Right lobe of liver (tissue), 4 donors: Measurements from ENCODE around the gene SUPT6H.

ENCODE experiments used
- POLR2A ChIP-seq: fragments of 450-650 bp; IDR thresholded peaks from one replicate; pipeline ENCODE4 v1.6.1; 2017; ENCODE audit warnings: antibody characterized with exemption, mild to moderate bottlenecking
- TF ChIP-seq, protein P1 (sequence below), 4 donors: fragments of 200-600 bp in 3 of 4; fragments of 450-650 bp in 1 of 4; IDR thresholded peaks; one replicate each; pipeline versions ENCODE4 v1.5.1 to v1.8.0; 2016 to 2022; ENCODE audit warnings: antibody characterized with exemption in 4 of 4, mild to moderate bottlenecking in 2 of 4
- donor health status: DM: no; HTN: no; CAD: no.
- donor health status: DM: no; HTN: no; CAD: no.
- donor health status: DM: no; HTN: yes; CAD: no.

DNA sequence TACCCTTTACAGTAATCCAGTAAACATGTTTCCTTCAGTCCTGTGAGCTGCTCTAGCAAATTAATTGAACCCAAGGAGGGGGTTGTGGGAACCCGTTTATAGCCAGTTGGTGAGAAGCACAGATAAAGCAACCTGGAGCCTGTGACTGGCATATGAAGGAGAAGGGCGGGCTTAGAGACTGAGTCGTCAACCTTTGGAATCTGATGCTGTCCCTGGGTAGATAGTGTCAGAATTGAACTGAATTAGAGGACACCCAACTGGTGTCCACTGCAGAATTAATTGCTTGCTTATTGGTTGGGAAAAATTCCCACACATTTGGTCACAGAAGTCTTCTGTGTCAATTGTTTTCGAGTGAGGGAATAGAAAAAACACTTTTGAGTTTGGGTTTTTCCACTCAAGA, 35.2 kb upstream of the SUPT6H start:
- TF ChIP-seq POLR2A, result no peak
- TF ChIP-seq, protein P1, sequence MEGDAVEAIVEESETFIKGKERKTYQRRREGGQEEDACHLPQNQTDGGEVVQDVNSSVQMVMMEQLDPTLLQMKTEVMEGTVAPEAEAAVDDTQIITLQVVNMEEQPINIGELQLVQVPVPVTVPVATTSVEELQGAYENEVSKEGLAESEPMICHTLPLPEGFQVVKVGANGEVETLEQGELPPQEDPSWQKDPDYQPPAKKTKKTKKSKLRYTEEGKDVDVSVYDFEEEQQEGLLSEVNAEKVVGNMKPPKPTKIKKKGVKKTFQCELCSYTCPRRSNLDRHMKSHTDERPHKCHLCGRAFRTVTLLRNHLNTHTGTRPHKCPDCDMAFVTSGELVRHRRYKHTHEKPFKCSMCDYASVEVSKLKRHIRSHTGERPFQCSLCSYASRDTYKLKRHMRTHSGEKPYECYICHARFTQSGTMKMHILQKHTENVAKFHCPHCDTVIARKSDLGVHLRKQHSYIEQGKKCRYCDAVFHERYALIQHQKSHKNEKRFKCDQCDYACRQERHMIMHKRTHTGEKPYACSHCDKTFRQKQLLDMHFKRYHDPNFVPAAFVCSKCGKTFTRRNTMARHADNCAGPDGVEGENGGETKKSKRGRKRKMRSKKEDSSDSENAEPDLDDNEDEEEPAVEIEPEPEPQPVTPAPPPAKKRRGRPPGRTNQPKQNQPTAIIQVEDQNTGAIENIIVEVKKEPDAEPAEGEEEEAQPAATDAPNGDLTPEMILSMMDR (IDR thresholded peaks at IDR 0.05), result no peak
